GM12878 (cell line): ENCODE data around the gene VMP1. TPM values are rescaled to one million over a fixed set of nuclear protein-coding genes. Genes with fewer than 3 reads are reported as not detected.

Experiments used
- CEBPZ ChIP-seq: fragments of 150-350 bp; IDR thresholded peaks from 2 replicates; pipeline ENCODE4 v1.6.1; 2016; ENCODE audit warnings: low read depth, low read length
- CUX1 ChIP-seq: IDR thresholded peaks from 2 replicates; pipeline ENCODE4 v1.6.1; 2012; ENCODE audit warnings: improper control_type of control experiment, low read depth, low read length; ENCODE audit not compliant: insufficient replicate concordance
- EED ChIP-seq: sonication (generic); IDR thresholded peaks from 2 replicates; pipeline ENCODE4 v1.6.1; 2016; ENCODE audit warnings: antibody characterized with exemption, low read depth
- IRF5 ChIP-seq: fragments of 450-650 bp; IDR thresholded peaks from 2 replicates; pipeline ENCODE4 v1.6.1; 2017; ENCODE audit warnings: borderline replicate concordance
- NFIC ChIP-seq: IDR thresholded peaks from 2 replicates; pipeline ENCODE4 v1.6.1; 2012; ENCODE audit warnings: low read depth, mild to moderate bottlenecking, inconsistent platforms, low read length, moderate library complexity
- TCF12 ChIP-seq: IDR thresholded peaks from 2 replicates; pipeline ENCODE4 v1.6.1; 2011; ENCODE audit warnings: low read depth, mild to moderate bottlenecking, low read length
- YBX1 ChIP-seq: fragments of 450-650 bp; IDR thresholded peaks from 2 replicates; pipeline ENCODE4 v1.6.1; 2016; ENCODE audit warnings: antibody characterized with exemption
- ZNF592 ChIP-seq: fragments of 450-650 bp; IDR thresholded peaks from 2 replicates; pipeline ENCODE4 v1.6.1; 2017; ENCODE audit warnings: mild to moderate bottlenecking, moderate library complexity
- ZNF687 ChIP-seq: fragments of 450-650 bp; IDR thresholded peaks from 2 replicates; pipeline ENCODE4 v1.6.1; 2017; ENCODE audit warnings: mild to moderate bottlenecking, moderate library complexity
- polyA plus RNA-seq, 11 experiments: library from polyadenylated mRNA; depleted of rRNA in 4 of 11; unstranded in 6 of 11; stranded (reverse) in 5 of 11; fragments of >200 nt; fragmentation: Nextera tagmentation in 4 of 11; fragmentation: Illumina TruSeq in 1 of 11; extraction: Ambion mirVana in 4 of 11; extraction: Trizol in 1 of 11; gene quantifications; 1 replicate in 1 of 11; 2 replicates in 10 of 11; pipeline versions ENCODE4 v1.2.1 to v1.2.3, GENCODE V29; 2011 to 2016; ENCODE audit warnings: inconsistent platforms in 2 of 11, missing spikeins in 2 of 11, low read depth in 1 of 11
- total RNA-seq, 4 experiments: library from RNA; depleted of rRNA in 3 of 4; stranded (reverse); fragments of >200 nt in 3 of 4; fragmentation: Illumina TruSeq in 1 of 4; extraction: Trizol in 1 of 4; gene quantifications; 2 replicates each; pipeline versions ENCODE4 v1.2.1 to v1.2.3, GENCODE V29; 2013 to 2021

The VMP1 gene
- total and polyA plus RNA-seq, 10 of the 15 experiments (the other 5 are each of a cell fraction or from before 2014, with no cell fraction given) = 88.4 to 199 (median 132) TPM

GRCh38 chr17:59786536-59787319, 79.3 kb downstream of the VMP1 start (continued):
- TF ChIP-seq ZNF687 (no peak; the same call in none of the 2 replicates), TCF12 (peak; percentile 30; the same call in 1 of the 2 replicates), YBX1 (no peak), EED (peak; percentile 100), CUX1 (peak; percentile 47), CEBPZ (no peak), ZNF592 (peak; percentile 7; the same call in 1 of the 2 replicates), NFIC (peak; percentile 99), IRF5 (peak; percentile 45; the same call in 1 of the 2 replicates)
